ENCODE measurements around the gene CATSPER3. TPM values are rescaled to one million over a fixed set of nuclear protein-coding genes. Genes with fewer than 3 reads are reported as not detected.

The CATSPER3 gene
- total RNA-seq, 4 donors from 2014 or later: 0.34 TPM; not detected in 3

GRCh38 chr5:135010502-135011354, 43.0 kb downstream of the CATSPER3 start:
- H3K27me3 ChIP-seq: no peaks in the 10 kb centered on the region
- TF ChIP-seq CTCF (IDR thresholded peaks at IDR 0.05) (no peak), POLR2AphosphoS5 (IDR thresholded peaks at IDR 0.05) (no peak), EP300 (IDR thresholded peaks at IDR 0.05) (no peak), POLR2A (IDR thresholded peaks at IDR 0.05) (no peak)
- no peaks in the 10 kb centered on the region for H3K36me3 ChIP-seq
- no peak overlapping the region for H3K4me3 ChIP-seq
- WGBS: 83% methylated on average over 3 of the region's 3 CpGs
- no peak for DNase-seq (ENCODE audit: low spot score in 2 of 2)
- H3K4me1 ChIP-seq: peaks cover 8% of the 10 kb centered on the region
- H3K9me3 ChIP-seq: no peaks in the 10 kb centered on the region
- H3K27ac ChIP-seq: no peak overlapping the region

- H3K27ac ChIP-seq: no peak overlapping the region
- no peaks in the 10 kb centered on the region for H3K36me3 ChIP-seq
- H3K4me3 ChIP-seq: no peak overlapping the region
- H3K9me3 ChIP-seq: no peaks in the 10 kb centered on the region
- H3K4me1 ChIP-seq: peaks cover 8% of the 10 kb centered on the region
- 96% methylated on average over 4 of the region's 4 CpGs for whole genome bisulfite sequencing
- TF ChIP-seq POLR2AphosphoS5 (IDR thresholded peaks at IDR 0.05) (no peak), EP300 (IDR thresholded peaks at IDR 0.05) (no peak), POLR2A (IDR thresholded peaks at IDR 0.05) (no peak), CTCF (IDR thresholded peaks at IDR 0.05) (no peak)
- no peaks in the 10 kb centered on the region for H3K27me3 ChIP-seq
- peak in 1 of 2 donors; percentile 62 for DNase-seq (ENCODE audit: low spot score in 2 of 2)
Observed at GRCh38 chr5:135011355-135012032, 43.8 kb downstream of the CATSPER3 start.

GRCh38 chr5:135012033-135012588, 44.4 kb downstream of the CATSPER3 start:
- no peak for TF ChIP-seq POLR2AphosphoS5 (IDR thresholded peaks at IDR 0.05)
- TF ChIP-seq CTCF (IDR thresholded peaks at IDR 0.05): no peak
- no peak for TF ChIP-seq POLR2A (IDR thresholded peaks at IDR 0.05)
- TF ChIP-seq EP300 (IDR thresholded peaks at IDR 0.05): no peak
- Histone ChIP-seq H3K27ac (no peak overlapping the region), H3K9me3 (no peaks in the 10 kb centered on the region), H3K4me3 (no peak overlapping the region), H3K36me3 (no peaks in the 10 kb centered on the region), H3K27me3 (no peaks in the 10 kb centered on the region), H3K4me1 (peaks cover 8% of the 10 kb centered on the region)
- 60% methylated on average over 1 of the region's 2 CpGs for WGBS
- DNase-seq (ENCODE audit: low spot score in 2 of 2): no peak

GRCh38 chr5:135012951-135013391, 45.3 kb downstream of the CATSPER3 start:
- peak in 1 of 2 donors; percentile 49 for DNase-seq (ENCODE audit: low spot score in 2 of 2)
- 59% methylated on average over 4 of the region's 5 CpGs for WGBS
- Histone ChIP-seq H3K27me3 (no peaks in the 10 kb centered on the region), H3K4me1 (peaks cover 8% of the 10 kb centered on the region), H3K4me3 (no peak overlapping the region), H3K9me3 (no peaks in the 10 kb centered on the region), H3K36me3 (no peaks in the 10 kb centered on the region), H3K27ac (no peak overlapping the region)
- TF ChIP-seq POLR2AphosphoS5 (IDR thresholded peaks at IDR 0.05): no peak
- TF ChIP-seq POLR2A (IDR thresholded peaks at IDR 0.05): no peak

GRCh38 chr5:135013445-135013844, 45.7 kb downstream of the CATSPER3 start:
- Histone ChIP-seq H3K4me1 (peaks cover 8% of the 10 kb centered on the region), H3K9me3 (no peaks in the 10 kb centered on the region), H3K27ac (no peak overlapping the region), H3K4me3 (no peak overlapping the region), H3K27me3 (no peaks in the 10 kb centered on the region), H3K36me3 (no peaks in the 10 kb centered on the region)
- DNase-seq (ENCODE audit: low spot score in 2 of 2): peak in 1 of 2 donors; percentile 43
- 76% methylated on average over 7 of the region's 7 CpGs for WGBS
- no peak for TF ChIP-seq CTCF (IDR thresholded peaks at IDR 0.05)
- no peak for TF ChIP-seq POLR2A (IDR thresholded peaks at IDR 0.05)
- TF ChIP-seq EP300 (IDR thresholded peaks at IDR 0.05): no peak
- TF ChIP-seq POLR2AphosphoS5 (IDR thresholded peaks at IDR 0.05): no peak

All from suprapubic skin (tissue), 4 donors.